Hepatocyte (in vitro differentiated cells): ENCODE results near the gene RBM12. TPM values are rescaled to one million over a fixed set of nuclear protein-coding genes. Genes with fewer than 3 reads are reported as not detected.
A peak's percentile ranks its signal among the peaks of the same experiment; 100 is the strongest.

Experiments
- DNase-seq: peaks from one replicate; pipeline ENCODE4 v3.0.0-alpha.2; 2016; ENCODE audit warnings: low spot score
- H2AFZ ChIP-seq: fragments of 200-600 bp; sonication (generic); 2 replicates; pipeline ENCODE4 v1.6.0; 2016; ENCODE audit warnings: antibody characterized with exemption, mild to moderate bottlenecking
- H3K27ac ChIP-seq: fragments of 200-600 bp; sonication (generic); 2 replicates; pipeline ENCODE4 v1.5.1; 2016; ENCODE audit warnings: mild to moderate bottlenecking
- H3K27me3 ChIP-seq: fragments of 200-600 bp; sonication (generic); 2 replicates; pipeline ENCODE4 v1.6.1; 2016
- H3K36me3 ChIP-seq: fragments of 200-600 bp; sonication (generic); replicated peaks from 2 replicates; pipeline ENCODE4 v1.5.1; 2016; ENCODE audit warnings: low read depth; ENCODE audit not compliant: insufficient read depth
- H3K4me1 ChIP-seq: fragments of 200-600 bp; sonication (generic); 2 replicates; pipeline ENCODE4 v1.5.1; 2016; ENCODE audit warnings: mild to moderate bottlenecking, moderate library complexity; ENCODE audit not compliant: insufficient read depth
- H3K4me2 ChIP-seq: fragments of 200-600 bp; sonication (generic); 2 replicates; pipeline ENCODE4 v1.6.0; 2016
- H3K4me3 ChIP-seq: fragments of 200-600 bp; sonication (generic); 2 replicates; pipeline ENCODE4 v1.5.1; 2016; ENCODE audit warnings: mild to moderate bottlenecking
- H3K79me2 ChIP-seq: fragments of 200-600 bp; sonication (generic); 2 replicates; pipeline ENCODE4 v1.6.0; 2017; ENCODE audit warnings: mild to moderate bottlenecking
- H3K9me2 ChIP-seq: fragments of 200-600 bp; sonication (generic); replicated peaks from 2 replicates; pipeline ENCODE4 v1.6.0; 2017; ENCODE audit warnings: mild to moderate bottlenecking; ENCODE audit not compliant: insufficient read depth
- H3K9me3 ChIP-seq: fragments of 200-600 bp; sonication (generic); 2 replicates; pipeline ENCODE4 v1.5.1; 2016; ENCODE audit warnings: low read depth, mild to moderate bottlenecking
- H4K20me1 ChIP-seq: fragments of 200-600 bp; sonication (generic); 2 replicates; pipeline ENCODE4 v1.6.0; 2016; ENCODE audit warnings: mild to moderate bottlenecking; ENCODE audit not compliant: insufficient read depth, poor library complexity, severe bottlenecking
- CTCF ChIP-seq: fragments of 200-600 bp; sonication (generic); IDR thresholded peaks from 2 replicates; pipeline ENCODE4 v1.5.1; 2016; ENCODE audit warnings: antibody characterized with exemption, mild to moderate bottlenecking; ENCODE audit not compliant: poor library complexity
- EZH2 ChIP-seq: fragments of 200-600 bp; sonication (generic); IDR thresholded peaks from 2 replicates; pipeline ENCODE4 v1.6.1; 2016; ENCODE audit warnings: antibody characterized with exemption, mild to moderate bottlenecking, borderline replicate concordance
- EZH2phosphoT487 ChIP-seq: fragments of 200-600 bp; sonication (generic); IDR thresholded peaks from one replicate; pipeline ENCODE4 v1.6.1; 2018; ENCODE audit warnings: antibody characterized with exemption, mild to moderate bottlenecking, low read depth, moderate library complexity; ENCODE audit not compliant: unreplicated experiment, severe bottlenecking
- WGBS: methylation state at CpG from one replicate; pipeline ENCODE4 v1.1.6; 2016; ENCODE audit warnings: low lambda C conversion rate; ENCODE audit errors: missing lambda C conversion rate; 5-methylcytosine and 5-hydroxymethylcytosine counted together
- polyA plus RNA-seq: library from polyadenylated mRNA; unstranded; fragments of >200 nt; fragmentation: Nextera tagmentation; extraction: Ambion mirVana; gene quantifications from 2 replicates; pipeline ENCODE4 v1.2.1, GENCODE V29; 2016
- total RNA-seq: library from RNA; depleted of rRNA; stranded (reverse); fragments of >200 nt; gene quantifications from 2 replicates; pipeline ENCODE4 v1.2.3, GENCODE V29; 2014

The RBM12 gene
- total and polyA plus RNA-seq, 2 experiments from 2014 or later: 22.5 to 57.3 TPM

DNA sequence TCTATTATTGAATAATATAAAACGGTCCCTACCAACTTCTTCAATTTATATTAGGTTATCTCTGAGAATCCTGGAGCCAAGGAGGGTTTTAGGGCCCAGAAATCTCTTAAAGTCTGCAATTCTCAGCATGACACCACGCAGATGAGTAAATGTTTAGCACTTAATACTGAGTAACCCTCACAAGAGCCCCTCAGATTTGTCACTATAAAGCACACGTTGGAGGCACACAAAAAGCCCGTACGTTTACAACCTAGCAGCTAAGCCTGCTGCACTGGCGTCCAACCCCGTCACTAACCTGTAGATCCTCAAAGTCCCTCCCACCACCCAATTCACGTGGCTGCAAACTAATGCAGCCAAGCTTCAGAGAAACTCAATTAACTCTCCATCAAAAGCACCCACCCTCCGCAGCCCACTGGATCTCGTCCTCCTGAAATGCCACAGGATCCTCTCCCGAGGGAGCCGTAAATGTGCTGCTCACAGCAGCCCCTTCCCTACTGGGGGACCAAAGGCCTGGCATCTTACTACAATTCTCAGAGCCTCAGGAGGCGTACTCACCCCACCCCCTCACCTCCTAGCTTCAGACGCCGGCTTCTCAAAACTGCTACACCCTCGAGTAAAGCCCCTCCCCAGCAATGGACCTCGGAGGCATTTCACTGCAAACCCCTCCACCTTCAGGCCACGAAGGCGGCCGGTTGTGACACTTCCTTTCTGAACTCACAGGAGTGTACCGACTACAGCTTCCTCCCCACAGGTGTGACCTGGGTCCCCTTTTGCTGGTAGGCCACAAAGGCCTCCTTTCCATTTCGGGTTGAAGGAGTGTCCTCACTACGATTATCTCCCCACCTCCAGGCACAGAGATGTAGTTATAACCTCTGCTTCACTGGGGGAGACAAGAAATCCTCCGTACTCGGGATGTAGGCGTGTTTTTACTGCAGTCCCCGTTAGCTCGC lies 909 bp downstream of the RBM12 start:
- Histone ChIP-seq H3K9me2 (no peaks in the 10 kb centered on the region), H3K79me2 (peaks cover 58% of the 10 kb centered on the region), H2AFZ (peak overlapping the region; percentile 36), H3K4me3 (peak overlapping the region; percentile 94), H4K20me1 (peaks cover 50% of the 10 kb centered on the region), H3K27me3 (no peaks in the 10 kb centered on the region), H3K9me3 (no peaks in the 10 kb centered on the region), H3K36me3 (no peaks in the 10 kb centered on the region), H3K27ac (peak overlapping the region; percentile 94), H3K4me1 (peaks cover 23% of the 10 kb centered on the region), H3K4me2 (peak overlapping the region; percentile 97)
- 1% methylated on average over 28 of the region's 28 CpGs for WGBS
- TF ChIP-seq EZH2 (no peak), CTCF (no peak), EZH2phosphoT487 (no peak)
- DNase-seq: peak; percentile 68

DNA sequence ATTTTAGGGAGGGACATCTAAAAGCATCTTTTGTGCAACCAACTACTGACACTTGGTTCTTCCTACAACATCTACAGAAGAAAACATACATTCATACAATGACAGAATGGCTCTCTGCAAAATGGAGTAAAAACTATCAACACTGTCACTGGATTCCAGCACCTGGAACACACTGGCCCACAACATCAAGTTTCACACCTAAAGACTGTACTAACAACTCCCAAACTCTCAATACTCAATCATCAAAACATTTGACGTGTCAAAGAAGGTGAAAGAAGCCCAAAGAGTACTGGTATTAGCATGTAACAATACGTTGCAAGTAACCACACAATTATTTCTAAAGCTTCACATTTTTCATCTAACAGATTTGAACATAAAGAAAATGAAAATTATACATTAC lies 2.1 kb downstream of the RBM12 start:
- no peaks in the 10 kb centered on the region for H3K27me3 ChIP-seq
- 21% methylated on average over 2 of the region's 2 CpGs for whole genome bisulfite sequencing
- no peaks in the 10 kb centered on the region for H3K9me2 ChIP-seq
- H3K27ac ChIP-seq: no peak overlapping the region
- TF ChIP-seq EZH2 (no peak), EZH2phosphoT487 (no peak), CTCF (no peak)
- H2AFZ ChIP-seq: no peak overlapping the region
- H3K4me2 ChIP-seq: peak overlapping the region; percentile 97
- peaks cover 63% of the 10 kb centered on the region for H4K20me1 ChIP-seq
- no peak for DNase-seq
- H3K4me1 ChIP-seq: peaks cover 30% of the 10 kb centered on the region
- no peaks in the 10 kb centered on the region for H3K36me3 ChIP-seq
- peaks cover 71% of the 10 kb centered on the region for H3K79me2 ChIP-seq
- no peaks in the 10 kb centered on the region for H3K9me3 ChIP-seq
- peak overlapping the region; percentile 94 for H3K4me3 ChIP-seq

DNA sequence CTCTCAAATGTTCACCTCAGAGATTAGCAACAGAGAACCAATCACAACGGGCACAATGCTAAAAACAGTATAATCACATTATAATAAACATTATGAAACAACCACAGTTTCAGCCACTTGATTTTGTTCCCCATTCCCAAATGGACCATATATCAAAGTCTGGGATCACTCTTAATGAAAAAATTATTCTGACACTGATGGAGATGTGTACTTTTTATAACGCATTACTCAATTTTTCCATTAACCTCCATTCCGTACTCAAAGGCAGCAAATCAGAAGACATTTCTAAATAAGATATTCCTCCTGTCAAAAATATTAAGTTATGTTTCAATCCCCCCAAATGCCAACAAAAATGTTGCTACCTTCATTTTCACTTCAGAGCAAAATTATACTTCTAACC lies 2.8 kb downstream of the RBM12 start:
- Histone ChIP-seq H2AFZ (no peak overlapping the region), H4K20me1 (peaks cover 69% of the 10 kb centered on the region), H3K4me2 (peak overlapping the region; percentile 97), H3K27me3 (no peaks in the 10 kb centered on the region), H3K4me1 (peaks cover 30% of the 10 kb centered on the region), H3K9me3 (no peaks in the 10 kb centered on the region), H3K4me3 (peak overlapping the region; percentile 94), H3K36me3 (no peaks in the 10 kb centered on the region), H3K27ac (peak overlapping the region; percentile 2), H3K9me2 (no peaks in the 10 kb centered on the region), H3K79me2 (peaks cover 77% of the 10 kb centered on the region)
- 54% methylated on average over 3 of the region's 3 CpGs for WGBS
- TF ChIP-seq CTCF: no peak
- no peak for TF ChIP-seq EZH2phosphoT487
- TF ChIP-seq EZH2: no peak
- DNase-seq: no peak
